ENCODE data around the gene IKBKG. TPM values are rescaled to one million over a fixed set of nuclear protein-coding genes. Genes with fewer than 3 reads are reported as not detected.

The IKBKG gene
- total and polyA plus RNA-seq, 2 of the 8 experiments (the other 6 are each of a cell fraction or from before 2014, with no cell fraction given) = 17.5 to 18.1 TPM

GRCh38 chrX:154509455-154509854 lies 38.0 kb upstream of the IKBKG start:
- H3K27ac ChIP-seq (ENCODE audit: low read depth, low read length) = no peak overlapping the region
- H2BK15ac ChIP-seq (ENCODE audit: low read length) = no peak overlapping the region
- no peaks in the 10 kb centered on the region for H3K79me2 ChIP-seq (ENCODE audit: control insufficient read depth in 1 of 2, insufficient read depth in 2 of 2, low read length in 2 of 2)
- CTCF ChIA-PET (ENCODE audit: partially characterized antibody) = no interaction called here
- no peak overlapping the region for H2AFZ ChIP-seq (ENCODE audit: low read length)
- no peaks in the 10 kb centered on the region for H3K9me3 ChIP-seq (ENCODE audit: insufficient read depth in 2 of 2, low read depth in 1 of 2, low read length in 1 of 2)
- no peak overlapping the region for H2AK5ac ChIP-seq (ENCODE audit: low read depth, low read length)
- no peaks in the 10 kb centered on the region; a peak in 1 of 8 replicates for H3K36me3 ChIP-seq (ENCODE audit: control insufficient read depth in 2 of 4, insufficient read depth in 4 of 4, low read length in 3 of 4)
- H3K9ac ChIP-seq (replicated peaks in 1 of 4; ENCODE audit: extremely low read depth in 1 of 4, low read depth in 3 of 4, low read length in 3 of 4) = no peak overlapping the region
- no peak overlapping the region for H3K14ac ChIP-seq (ENCODE audit: insufficient read length)
- no peak overlapping the region for H2BK20ac ChIP-seq (ENCODE audit: low read length)
- no peak overlapping the region for H3K56ac ChIP-seq (replicated peaks; ENCODE audit: insufficient read length, low read depth, low read length)
- no peak overlapping the region for H3K4ac ChIP-seq (replicated peaks; ENCODE audit: insufficient read length, low read depth, low read length)
- WGBS, 2 experiments (ENCODE audit: extremely low coverage in 1 of 2, insufficient coverage in 1 of 2, insufficient read length in 1 of 2, insufficient replicate concordance in 2 of 2, low coverage in 1 of 2, low lambda C conversion rate in 2 of 2, missing lambda C conversion rate in 1 of 2) = 98% methylated on average over 5 of the region's 5 CpGs; no CpG with 5 or more reads in 1 of the 2 experiments
- H3K18ac ChIP-seq (ENCODE audit: extremely low read depth, low read length) = no peak overlapping the region
- H4K8ac ChIP-seq (ENCODE audit: extremely low read depth, insufficient read depth, low read length) = no peak overlapping the region
- DNase-seq (ENCODE audit: low read depth in 1 of 2, low spot score in 2 of 2) (no peak), FAIRE-seq (no peak)
- H3K27me3 ChIP-seq (replicated peaks in 1 of 4; ENCODE audit: control insufficient read depth in 3 of 4, extremely low read depth in 1 of 4, insufficient read depth in 3 of 4, low read length in 3 of 4) = no peaks in the 10 kb centered on the region
- H4K5ac ChIP-seq (ENCODE audit: insufficient read length, low read depth, low read length) = no peak overlapping the region
- no peak overlapping the region for H3K4me2 ChIP-seq (ENCODE audit: insufficient read depth in 1 of 2, low read depth in 2 of 2, low read length in 2 of 2)
- no peaks in the 10 kb centered on the region for H3K4me1 ChIP-seq (replicated peaks in 1 of 4; ENCODE audit: control insufficient read depth in 3 of 4, insufficient read depth in 4 of 4, low read length in 3 of 4)
- H3K4me3 ChIP-seq (ENCODE audit: extremely low read depth in 1 of 4, insufficient read depth in 2 of 4, low read depth in 3 of 4, low read length in 4 of 4) = no peak overlapping the region
- H2BK120ac ChIP-seq (replicated peaks; ENCODE audit: low read depth, low read length) = no peak overlapping the region
- POLR2A ChIA-PET (ENCODE audit: partially characterized antibody) = no interaction called here
- H4K91ac ChIP-seq (replicated peaks; ENCODE audit: insufficient read length, low read length) = no peak overlapping the region
- H3K23ac ChIP-seq (ENCODE audit: insufficient read length) = no peak overlapping the region
- H3K79me1 ChIP-seq (ENCODE audit: low read depth, low read length) = no peaks in the 10 kb centered on the region
- no peaks in the 10 kb centered on the region for H3K23me2 ChIP-seq (ENCODE audit: low read depth, low read length)
- no peak overlapping the region for H2BK5ac ChIP-seq (ENCODE audit: low read depth, low read length)
- no peak overlapping the region for H2BK12ac ChIP-seq (ENCODE audit: low read depth, low read length)
- H4K20me1 ChIP-seq (replicated peaks in 1 of 2; ENCODE audit: control insufficient read depth in 1 of 2, insufficient read depth in 2 of 2, low read length in 2 of 2) = no peaks in the 10 kb centered on the region
- no peak for TF ChIP-seq ZNF274 (IDR thresholded peaks at IDR 0.05; ENCODE audit: borderline replicate concordance, extremely low read depth, low read length)
- TF ChIP-seq SIX5 (IDR thresholded peaks at IDR 0.05; ENCODE audit: low read depth, low read length) = no peak
- no peak for TF ChIP-seq JUN (IDR thresholded peaks at IDR 0.05; ENCODE audit: low read depth, low read length)
- no peak for TF ChIP-seq SP2 (IDR thresholded peaks at IDR 0.05; ENCODE audit: low read length)
- no peak for TF ChIP-seq TAF7 (optimal IDR thresholded peaks at IDR 0.05; ENCODE audit: borderline replicate concordance, low read depth, low read length)
- no peak for TF ChIP-seq MAX (IDR thresholded peaks at IDR 0.05)
- TF ChIP-seq TCF12 (IDR thresholded peaks at IDR 0.05; ENCODE audit: low read depth, low read length) = no peak
- TF ChIP-seq SP4 (IDR thresholded peaks at IDR 0.05; ENCODE audit: low read length) = no peak
- TF ChIP-seq CTBP2 (IDR thresholded peaks at IDR 0.05; ENCODE audit: borderline replicate concordance, insufficient read depth, insufficient read length, low read length) = no peak
- TF ChIP-seq EZH2 (IDR thresholded peaks at IDR 0.05; ENCODE audit: low read depth, low read length, severe bottlenecking) = no peak
- no peak for TF ChIP-seq ATF3 (IDR thresholded peaks at IDR 0.05; ENCODE audit: insufficient read depth, low read depth, low read length)
- no peak for TF ChIP-seq BRCA1 (IDR thresholded peaks at IDR 0.05; ENCODE audit: low read depth, low read length)
- TF ChIP-seq TAF1 (IDR thresholded peaks at IDR 0.05; ENCODE audit: low read depth, low read length) = no peak
- no peak for TF ChIP-seq SIN3A (conservative IDR thresholded peaks at IDR 0.05 in 1 of 2, IDR thresholded peaks at IDR 0.05 in 1 of 2; ENCODE audit: low read depth in 1 of 2, low read length in 2 of 2)
- TF ChIP-seq RXRA (IDR thresholded peaks at IDR 0.05; ENCODE audit: insufficient read depth, low read depth, low read length) = no peak

All from H1 (cell line).